Fibroblast of gingiva (primary cell): Measurements from ENCODE around the gene DUSP1.
"Not testable (repeated sequence)": the region's sequence is repeated elsewhere in the genome, so short reads cannot be mapped to it uniquely, and the experiment has no call there.

Experiments used
- DNase-seq: peaks from one replicate; pipeline ENCODE4 v3.0.0-alpha.2; 2011; ENCODE audit warnings: low read depth

DUSP1 gene

DNA sequence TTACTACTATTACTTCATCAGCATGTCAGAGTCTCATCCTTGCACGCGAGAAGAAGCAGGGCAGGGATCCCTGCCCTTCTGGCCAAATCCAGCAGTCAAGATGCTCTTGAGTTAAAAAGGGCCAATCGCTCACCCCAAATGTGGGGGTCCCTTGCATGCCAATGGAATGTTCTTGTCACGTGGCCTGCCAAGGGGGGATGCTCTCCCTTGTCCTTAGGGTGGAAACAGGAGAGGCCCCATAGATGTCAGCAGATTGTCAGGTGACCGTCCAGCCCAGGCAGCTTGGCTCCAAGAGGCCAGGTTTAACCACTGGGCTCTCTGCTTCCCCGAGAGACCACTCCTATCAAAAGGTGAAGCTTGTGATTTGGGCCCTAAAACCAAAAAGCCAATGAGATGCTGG lies 25.3 kb upstream of the DUSP1 start:
- no peak for DNase-seq

GRCh38 chr5:172795318-172795977 lies 24.5 kb upstream of the DUSP1 start:
- peak; percentile 100 for DNase-seq

DNA sequence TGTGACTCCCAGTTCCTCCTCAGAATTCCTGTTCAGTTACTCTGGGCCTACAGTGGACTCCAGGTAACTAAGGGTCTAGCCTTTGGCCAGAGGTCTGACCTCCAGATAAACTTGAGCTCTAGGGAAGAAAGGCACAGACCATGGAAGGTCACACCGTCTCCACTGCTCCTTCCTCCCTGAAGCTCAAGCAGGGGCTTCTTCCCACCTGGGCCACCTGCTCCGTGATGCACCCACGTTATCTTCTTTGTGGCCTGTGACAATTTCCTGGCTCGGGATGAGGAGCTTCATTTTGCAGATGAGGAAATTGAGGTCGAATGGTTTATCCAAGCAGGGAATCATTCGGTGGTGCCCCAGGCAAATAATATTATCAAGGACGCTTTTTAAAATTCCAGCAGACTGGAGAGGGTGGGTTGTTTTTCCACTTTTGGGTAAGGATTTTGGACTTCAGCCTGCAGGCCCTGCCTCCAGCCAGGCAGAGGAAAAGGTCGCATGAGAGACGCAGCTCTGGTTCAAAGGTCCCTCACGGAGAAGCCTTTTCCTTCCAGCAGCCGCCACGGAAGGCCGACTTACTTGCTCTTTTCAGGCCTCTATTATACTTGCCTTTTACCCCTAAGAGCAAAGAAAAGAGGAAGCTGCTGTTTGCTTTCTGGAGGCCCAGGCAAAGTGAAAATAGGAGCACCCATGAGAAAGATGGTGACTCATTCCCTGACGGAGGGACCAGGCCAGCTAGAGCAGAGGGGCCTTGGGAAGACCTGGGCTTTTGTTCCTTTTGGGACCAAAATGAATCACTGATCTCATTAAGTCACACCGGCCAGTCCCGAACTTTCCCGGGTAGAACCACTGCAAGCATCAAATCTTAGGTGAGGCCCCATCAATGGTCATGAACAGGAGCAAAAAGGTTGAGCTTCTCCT lies 22.8 kb upstream of the DUSP1 start:
- peak; percentile 43 for DNase-seq

DNA sequence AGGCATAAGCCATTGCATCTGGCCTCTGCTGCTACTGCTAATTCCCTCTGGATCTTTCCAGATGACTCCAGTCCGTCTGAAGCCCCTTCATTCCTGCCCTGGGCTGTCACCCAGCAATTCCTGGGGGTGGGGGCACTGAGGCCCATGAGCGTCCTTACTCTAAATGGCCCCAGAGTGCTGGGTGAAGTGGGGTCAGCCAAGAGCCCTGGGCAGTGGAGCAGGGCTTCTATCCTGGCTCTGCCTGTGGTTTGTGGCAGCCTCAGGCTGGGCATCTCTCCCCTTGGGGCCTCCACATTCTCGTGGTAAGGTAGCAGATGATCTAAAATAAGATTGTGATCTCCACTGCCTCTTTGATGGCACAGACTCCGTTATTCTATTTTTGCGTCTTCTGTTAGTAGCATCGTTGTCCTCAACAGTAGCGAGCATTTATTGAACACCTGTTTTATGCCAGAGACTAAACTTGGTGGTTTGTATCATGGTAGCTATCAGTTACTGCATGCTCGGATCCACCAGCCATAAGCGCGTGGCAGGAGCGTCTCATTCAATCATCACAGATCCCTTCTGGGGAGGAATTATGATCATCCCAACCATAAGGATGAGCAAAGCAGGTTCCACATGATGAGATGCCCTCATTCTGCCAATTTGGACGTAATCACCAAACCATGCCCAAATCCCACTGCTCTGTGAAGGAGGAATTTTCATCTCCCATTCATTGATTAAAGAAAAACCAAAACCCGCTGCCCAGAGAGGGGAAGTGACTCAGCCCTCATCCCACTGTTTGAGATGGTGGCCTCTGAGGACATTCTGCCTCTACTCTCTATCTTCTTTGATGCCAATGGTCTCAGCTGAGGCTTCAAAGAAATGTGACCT lies 21.9 kb upstream of the DUSP1 start:
- no peak for DNase-seq

DNA sequence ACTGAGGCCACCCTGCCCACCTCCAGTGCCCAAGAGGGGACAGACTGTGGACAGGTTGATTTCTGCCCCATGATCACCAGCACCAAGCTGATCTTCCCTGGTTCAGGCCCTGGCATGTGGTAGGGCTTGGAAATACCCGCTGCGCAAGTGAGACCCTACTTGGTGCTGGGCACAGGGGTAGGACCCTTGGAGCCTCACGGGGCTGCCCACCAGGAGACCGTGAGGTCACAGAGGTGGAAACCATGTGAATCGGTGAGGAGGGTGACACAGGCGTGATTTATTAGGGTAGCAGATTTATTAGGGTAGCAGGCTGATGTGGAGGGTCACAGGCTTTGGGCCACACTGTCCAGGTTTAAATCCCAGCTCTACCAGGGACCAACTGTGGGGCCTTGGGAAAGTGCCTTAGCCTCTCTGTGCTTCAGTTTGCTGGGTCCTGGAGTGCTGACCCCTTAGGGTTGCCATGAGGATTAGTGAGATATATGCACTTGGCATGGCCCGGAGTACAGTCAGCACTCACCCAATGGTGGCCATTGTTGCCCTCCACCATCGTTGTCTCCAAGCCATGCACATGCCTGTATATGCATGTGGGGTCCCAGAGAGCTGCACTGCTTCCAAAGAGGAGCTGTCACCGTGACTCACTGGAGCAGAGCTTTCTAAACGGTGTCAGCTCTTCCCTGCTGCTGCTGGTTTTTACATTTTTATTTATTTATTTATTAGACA lies 20.9 kb upstream of the DUSP1 start:
- DNase-seq = no peak

DNA sequence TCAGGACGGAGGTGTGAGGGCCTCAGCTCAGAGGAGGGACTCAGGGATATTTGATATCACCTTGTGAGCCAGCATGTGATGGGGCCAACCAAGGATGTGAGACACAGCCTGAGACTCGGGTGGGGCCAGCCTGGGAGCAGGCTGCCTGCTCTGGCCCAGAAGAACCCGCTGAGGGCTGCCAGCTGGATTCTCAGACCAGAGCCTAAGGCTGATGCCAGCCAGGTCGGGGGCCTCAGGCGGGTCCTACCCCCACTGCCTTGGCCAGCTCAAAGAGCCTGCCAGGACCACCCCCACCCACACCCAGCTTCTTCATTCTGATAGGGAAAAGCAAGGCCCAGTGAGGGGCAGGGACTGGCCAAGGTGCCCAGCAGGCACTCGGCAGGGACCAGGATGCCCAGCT lies 20.3 kb upstream of the DUSP1 start:
- DNase-seq = no peak

DNA sequence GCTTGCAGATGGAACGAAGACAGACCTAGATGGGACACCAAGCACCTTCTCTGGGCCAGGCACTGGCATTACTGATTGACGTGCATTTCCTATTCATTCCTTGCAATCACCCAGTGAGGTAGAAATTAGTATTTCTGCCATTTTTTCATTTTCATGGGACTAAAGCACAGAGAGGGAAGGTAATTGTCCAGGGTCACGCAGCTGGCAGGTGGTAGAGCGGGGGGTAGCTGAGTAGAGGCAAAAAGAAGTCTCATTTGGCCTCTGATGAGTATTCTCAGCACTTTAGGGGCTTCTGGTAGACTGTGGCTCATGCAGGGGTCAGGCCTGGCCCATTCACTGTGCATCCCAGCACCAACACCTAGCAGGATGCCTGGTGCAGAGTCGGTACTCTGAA lies 19.5 kb upstream of the DUSP1 start:
- DNase-seq = no peak

DNA sequence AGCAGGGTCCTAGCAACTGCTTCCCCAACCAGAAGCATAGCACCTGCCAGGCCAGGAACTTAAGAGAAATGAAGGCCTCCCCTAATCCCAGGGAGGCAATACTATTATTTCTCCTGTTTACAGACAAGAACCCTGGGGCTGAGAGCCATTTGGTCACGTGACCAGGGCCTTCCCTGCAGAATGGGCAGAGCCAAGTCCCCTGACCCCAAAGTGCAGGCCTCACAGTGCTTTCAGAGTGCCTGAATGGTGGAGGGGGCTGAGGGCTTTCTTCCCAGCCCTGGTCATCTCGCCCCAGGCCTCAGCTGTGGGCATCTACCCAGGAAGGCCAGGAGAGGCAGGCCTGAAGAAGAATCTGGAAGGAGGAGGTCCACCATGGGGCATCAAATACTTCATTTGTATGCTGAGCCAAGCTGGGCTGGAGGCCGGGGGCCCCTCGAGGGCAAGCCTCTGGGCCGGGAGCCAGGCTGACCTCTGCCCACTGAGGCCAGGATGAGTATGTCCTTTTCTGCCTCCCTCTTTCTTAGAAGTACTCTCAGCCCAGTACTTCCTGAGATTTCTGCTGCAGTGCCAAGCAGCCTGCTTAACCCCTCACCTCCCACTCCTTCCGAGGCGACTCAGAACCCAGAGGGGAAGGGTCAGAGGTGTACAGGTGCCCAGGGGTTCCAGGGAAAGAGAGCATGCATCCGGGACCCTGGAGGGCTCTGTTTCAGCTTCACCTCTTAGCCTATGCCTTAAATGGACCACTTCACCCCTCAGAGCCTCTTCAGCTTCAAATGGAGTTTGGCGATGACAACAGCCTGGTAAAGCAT lies 18.9 kb upstream of the DUSP1 start:
- DNase-seq = peak; percentile 85

GRCh38 chr5:172788771-172789686 lies 18.0 kb upstream of the DUSP1 start:
- no peak for DNase-seq

GRCh38 chr5:172787538-172787937 lies 16.5 kb upstream of the DUSP1 start:
- DNase-seq = not testable (repeated sequence)

GRCh38 chr5:172786736-172787462 lies 15.9 kb upstream of the DUSP1 start:
- DNase-seq = no peak

DNA sequence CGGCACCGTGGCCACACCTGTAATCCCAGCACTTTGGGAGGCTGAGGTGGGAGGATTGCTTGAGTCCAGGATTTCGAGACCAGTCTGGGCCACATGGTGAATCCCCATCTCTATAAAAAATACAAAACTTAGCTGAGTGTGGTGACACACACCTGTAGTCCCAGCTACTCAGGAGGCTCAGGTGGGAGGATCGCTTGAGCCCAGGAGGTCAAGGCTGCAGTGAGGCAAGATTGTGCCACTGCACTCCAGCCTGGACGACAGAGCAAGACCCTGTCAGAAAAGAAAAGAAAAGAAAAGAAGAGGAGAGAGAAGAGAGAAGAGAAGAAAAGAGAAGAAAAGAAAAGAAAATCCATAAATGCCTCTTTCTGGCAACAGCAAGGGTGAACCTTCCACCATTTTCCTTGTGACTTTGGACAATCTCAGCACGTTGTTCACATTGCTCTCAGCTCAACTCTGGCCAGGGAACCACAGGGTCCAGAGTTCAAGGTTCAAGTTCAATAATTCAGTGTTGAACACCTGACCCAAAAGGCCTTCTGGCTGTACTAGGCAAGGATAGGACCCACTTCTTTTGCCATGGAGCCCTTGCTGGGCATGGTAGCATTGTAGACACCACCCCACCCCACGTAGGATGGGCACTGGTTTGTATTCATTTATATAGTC lies 14.6 kb upstream of the DUSP1 start:
- DNase-seq = no peak

DNA sequence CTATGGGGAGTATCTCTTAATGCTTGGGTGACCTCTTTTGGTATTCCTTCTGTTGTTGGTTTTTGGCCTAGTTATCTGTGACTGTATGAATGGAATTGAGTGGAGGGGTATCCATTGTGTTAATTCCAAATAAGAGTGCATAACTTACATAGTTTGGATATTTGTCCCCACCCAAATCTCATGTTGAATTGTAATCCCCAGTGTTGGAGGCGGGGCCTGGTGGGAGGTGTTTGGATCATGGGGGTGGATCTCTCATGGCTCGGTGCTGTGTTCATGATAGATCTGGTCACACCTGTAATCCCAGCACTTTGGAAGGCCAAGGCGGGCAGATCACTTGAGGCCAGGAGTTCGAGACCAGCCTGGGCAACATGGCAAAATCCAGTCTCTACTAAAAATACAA lies 13.2 kb upstream of the DUSP1 start:
- DNase-seq = not testable (repeated sequence)

DNA sequence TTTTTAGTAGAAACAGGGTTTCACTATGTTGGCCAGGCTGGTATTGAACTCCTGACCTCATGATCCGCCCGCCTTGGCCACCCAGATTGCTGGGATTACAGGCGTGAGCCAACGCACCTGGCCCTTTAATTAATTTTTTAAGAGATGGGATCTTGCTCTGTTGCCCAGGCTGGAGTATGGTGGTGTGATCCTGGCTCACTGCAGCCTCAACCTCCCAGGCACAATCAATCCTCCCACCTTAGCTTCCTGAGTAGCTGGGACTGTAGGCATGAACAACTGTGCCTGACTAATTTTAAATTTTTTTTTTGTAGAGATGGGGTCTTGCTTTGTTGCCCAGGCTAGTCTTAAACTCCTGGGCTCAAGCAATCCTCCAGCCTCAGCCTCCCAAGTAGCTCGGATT lies 12.3 kb upstream of the DUSP1 start:
- DNase-seq = not testable (repeated sequence)

DNA sequence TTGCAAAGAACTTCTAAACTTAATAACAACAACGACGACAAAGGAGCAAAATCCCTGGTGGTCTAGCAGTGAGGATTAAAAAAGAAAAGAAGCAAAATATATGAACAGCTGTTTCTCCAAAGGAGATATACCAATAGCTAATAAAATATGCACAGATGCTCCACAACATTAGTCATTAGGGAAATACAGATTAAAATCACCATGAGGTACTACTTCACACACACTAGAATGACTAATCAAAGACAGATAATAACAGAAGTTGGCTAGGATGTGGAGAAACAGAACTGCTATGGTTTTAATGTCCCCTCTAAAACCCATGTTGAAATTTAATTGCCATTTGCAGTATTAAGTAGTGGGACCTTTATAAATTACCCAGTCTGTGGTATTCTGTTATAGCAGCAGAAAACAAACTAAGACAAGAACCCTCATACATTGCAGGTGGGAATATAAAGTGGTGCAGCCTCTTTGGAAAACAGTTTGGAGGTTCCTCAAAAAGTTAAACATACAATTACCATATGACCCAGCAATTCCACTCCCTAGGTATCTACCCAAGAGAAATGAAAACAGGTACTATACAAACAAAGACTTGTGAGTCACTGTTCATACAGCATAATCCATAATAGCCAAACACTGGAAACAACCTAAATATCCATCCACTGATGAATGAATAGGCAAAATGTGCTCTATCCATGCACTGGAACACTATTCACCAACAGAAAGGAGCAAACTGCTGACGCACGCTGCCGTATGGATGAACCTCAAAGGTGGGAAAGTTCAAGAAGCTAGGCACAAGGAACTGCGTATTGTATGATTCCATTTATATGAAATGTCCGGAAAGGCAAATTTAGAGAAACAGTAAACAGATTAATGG lies 11.4 kb upstream of the DUSP1 start:
- DNase-seq = no peak

DNA sequence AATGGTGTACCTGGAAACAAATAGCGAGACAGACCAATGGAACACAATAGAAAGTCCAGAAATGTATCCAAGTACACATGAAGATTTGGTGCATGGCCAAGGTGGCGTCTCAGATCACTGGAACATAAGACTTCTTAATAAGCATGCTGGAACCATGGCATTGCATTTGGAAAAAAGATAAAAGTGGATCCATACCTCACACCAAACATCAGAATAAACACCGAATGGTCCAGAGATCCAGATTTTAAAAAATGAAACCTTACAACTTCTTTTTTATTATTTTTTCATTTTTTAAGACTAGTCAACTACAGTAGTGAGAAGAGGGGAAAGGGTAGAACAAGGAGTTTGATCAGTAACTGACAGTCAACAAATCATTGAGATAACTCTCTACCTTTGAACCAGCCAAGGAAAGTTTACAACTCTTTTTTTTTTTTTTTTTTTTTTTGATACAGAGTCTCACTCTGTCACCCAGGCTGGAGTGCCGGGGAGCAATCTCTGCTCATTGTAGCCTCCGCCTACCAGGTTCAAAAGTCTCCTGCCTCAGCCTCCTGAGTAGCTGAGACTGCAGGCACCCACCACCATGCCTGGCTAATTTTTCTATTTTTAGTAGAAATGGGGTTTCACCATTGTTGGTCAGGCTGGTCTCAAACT lies 8.8 kb upstream of the DUSP1 start:
- no peak for DNase-seq
